Measurements from ENCODE around the gene CERS5.

The CERS5 gene

GRCh38 chr12:50167049-50167828 lies at the start of gene CERS5:
CERS5 (minus strand) TSS chr12:50167369; CDS start chr12:50167297, 72 bp downstream.
- H3K27me3 ChIP-seq: no peaks in the 10 kb centered on the region
- H3K4me1 ChIP-seq: peaks cover 33% of the 10 kb centered on the region
- peak within 1 kb of the TSS; percentile 91 for H3K4me2 ChIP-seq
- no peaks in the 10 kb centered on the region for H3K9me3 ChIP-seq
- H4K20me1 ChIP-seq: peaks cover 15% of the 10 kb centered on the region; the same call in 1 of the 2 replicates
- H3K4me3 ChIP-seq: peak within 1 kb of the TSS; percentile 78
- no peak for TF ChIP-seq Cebpa-rat (IDR thresholded peaks at IDR 0.05)
- H3K36me3 ChIP-seq: no peaks in the 10 kb centered on the region
- H3K9ac ChIP-seq: peak within 1 kb of the TSS; percentile 83
- peak within 1 kb of the TSS; percentile 86 for H3K27ac ChIP-seq

DNA sequence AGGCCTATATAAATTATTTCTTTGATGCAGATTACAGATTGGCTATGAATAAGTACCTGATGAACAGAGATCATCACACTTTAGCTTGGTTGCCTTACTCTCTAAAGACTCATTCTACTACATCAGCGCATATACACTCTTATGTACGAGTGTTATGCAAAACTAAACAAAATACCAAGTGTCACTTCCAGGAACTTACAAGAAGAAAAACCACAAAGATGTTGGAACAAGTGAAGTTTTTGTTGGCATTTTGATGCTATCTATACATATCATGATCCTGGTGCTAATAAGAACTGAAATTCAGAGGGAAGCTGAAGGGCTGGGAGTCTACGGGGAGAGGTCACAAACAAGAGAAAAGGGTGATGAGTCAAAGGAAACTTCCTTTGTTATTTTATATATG lies 47.9 kb upstream of the CERS5 start:
- no peaks in the 10 kb centered on the region for H3K27me3 ChIP-seq
- no peaks in the 10 kb centered on the region for H3K36me3 ChIP-seq
- TF ChIP-seq Cebpa-rat (IDR thresholded peaks at IDR 0.05): no peak
- no peak overlapping the region for H3K27ac ChIP-seq
- H3K9me3 ChIP-seq: no peaks in the 10 kb centered on the region
- no peak overlapping the region for H3K4me3 ChIP-seq
- no peak overlapping the region for H3K4me2 ChIP-seq
- H4K20me1 ChIP-seq: no peaks in the 10 kb centered on the region
- peaks cover 14% of the 10 kb centered on the region for H3K4me1 ChIP-seq
- no peak overlapping the region for H3K9ac ChIP-seq

DNA sequence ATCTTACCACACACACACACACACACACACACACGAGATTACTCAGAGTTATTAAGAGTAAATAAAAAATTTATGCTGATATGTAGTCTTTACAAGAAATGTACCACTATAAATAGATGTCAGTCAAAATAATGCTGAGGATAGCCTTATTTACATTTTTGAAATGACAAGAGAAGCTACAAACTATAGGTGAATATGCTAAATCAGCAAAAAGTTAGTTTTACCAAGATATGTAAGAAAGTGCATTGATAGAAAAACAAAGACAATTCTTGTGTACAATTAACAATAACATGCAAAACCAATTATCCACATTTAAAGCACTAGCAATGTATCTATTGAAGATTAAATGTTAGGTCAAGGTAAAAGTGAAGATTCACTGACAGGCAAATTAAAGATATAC lies 46.8 kb upstream of the CERS5 start:
- no peak for TF ChIP-seq Cebpa-rat (IDR thresholded peaks at IDR 0.05)
- no peak overlapping the region for H3K9ac ChIP-seq
- H3K27ac ChIP-seq: no peak overlapping the region
- H3K27me3 ChIP-seq: no peaks in the 10 kb centered on the region
- H3K4me1 ChIP-seq: peaks cover 10% of the 10 kb centered on the region
- no peak overlapping the region for H3K4me2 ChIP-seq
- no peaks in the 10 kb centered on the region for H3K36me3 ChIP-seq
- H4K20me1 ChIP-seq: no peaks in the 10 kb centered on the region
- no peaks in the 10 kb centered on the region for H3K9me3 ChIP-seq
- H3K4me3 ChIP-seq: no peak overlapping the region

DNA sequence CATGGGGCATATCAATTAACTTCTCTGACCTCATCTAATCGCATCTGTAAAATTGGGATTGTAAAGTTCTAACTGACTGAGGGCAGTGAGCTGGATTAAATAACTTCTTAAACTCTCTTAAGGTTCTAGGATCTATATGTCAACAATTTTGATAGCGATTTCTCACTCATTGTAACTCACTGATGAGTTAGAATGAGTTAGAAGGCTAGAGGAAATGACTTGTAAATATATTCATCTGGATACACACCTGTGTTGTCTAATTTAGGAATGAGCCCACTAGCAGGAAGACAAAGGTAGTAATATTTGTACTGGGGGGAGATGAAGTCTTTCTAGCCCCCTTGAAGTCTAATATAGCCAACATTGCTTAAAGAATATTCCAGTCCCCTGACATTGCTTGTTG lies 46.3 kb upstream of the CERS5 start:
- H3K4me2 ChIP-seq: no peak overlapping the region
- H3K27me3 ChIP-seq: no peaks in the 10 kb centered on the region
- no peaks in the 10 kb centered on the region for H3K9me3 ChIP-seq
- no peaks in the 10 kb centered on the region for H4K20me1 ChIP-seq
- peaks cover 10% of the 10 kb centered on the region for H3K4me1 ChIP-seq
- H3K9ac ChIP-seq: no peak overlapping the region
- no peaks in the 10 kb centered on the region for H3K36me3 ChIP-seq
- no peak for TF ChIP-seq Cebpa-rat (IDR thresholded peaks at IDR 0.05)
- H3K27ac ChIP-seq: no peak overlapping the region
- H3K4me3 ChIP-seq: no peak overlapping the region

DNA sequence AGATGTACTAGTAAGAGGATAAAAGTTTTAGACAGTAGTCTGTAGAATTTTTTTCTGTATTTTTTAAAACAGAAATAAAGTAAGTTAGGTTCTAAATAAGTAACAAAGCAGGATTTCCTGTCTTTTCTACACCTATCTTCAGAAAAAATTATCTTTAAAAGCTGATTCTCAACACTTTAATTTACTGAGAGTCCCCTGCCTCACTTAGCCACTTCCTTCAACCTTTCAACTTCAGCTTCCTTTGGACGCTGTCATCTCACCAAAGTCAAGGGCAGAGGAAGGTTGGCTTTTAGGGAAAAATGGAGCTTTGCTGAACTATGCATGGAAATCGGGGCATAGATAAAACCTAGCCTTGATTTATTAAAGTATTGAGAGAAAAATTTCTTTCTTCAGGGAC lies 44.9 kb upstream of the CERS5 start:
- TF ChIP-seq Cebpa-rat (IDR thresholded peaks at IDR 0.05): no peak
- no peak overlapping the region for H3K4me2 ChIP-seq
- no peak overlapping the region for H3K4me3 ChIP-seq
- H3K9ac ChIP-seq: no peak overlapping the region
- H3K36me3 ChIP-seq: no peaks in the 10 kb centered on the region
- no peaks in the 10 kb centered on the region for H3K27me3 ChIP-seq
- no peak overlapping the region; the same call in 1 of the 2 replicates for H3K27ac ChIP-seq
- no peaks in the 10 kb centered on the region for H4K20me1 ChIP-seq
- no peaks in the 10 kb centered on the region for H3K9me3 ChIP-seq
- H3K4me1 ChIP-seq: peaks cover 10% of the 10 kb centered on the region

- no peak for TF ChIP-seq Cebpa-rat (IDR thresholded peaks at IDR 0.05)
- Histone ChIP-seq H3K36me3 (no peaks in the 10 kb centered on the region), H3K4me1 (peaks cover 10% of the 10 kb centered on the region), H4K20me1 (no peaks in the 10 kb centered on the region), H3K4me2 (no peak overlapping the region), H3K9me3 (no peaks in the 10 kb centered on the region), H3K9ac (no peak overlapping the region), H3K4me3 (no peak overlapping the region), H3K27me3 (no peaks in the 10 kb centered on the region), H3K27ac (no peak overlapping the region)
Measured at GRCh38 chr12:50211392-50212070, 44.4 kb upstream of the CERS5 start.

GRCh38 chr12:50207424-50207823 lies 40.3 kb upstream of the CERS5 start:
- no peak overlapping the region for H3K9ac ChIP-seq
- no peak overlapping the region for H3K4me2 ChIP-seq
- H3K27me3 ChIP-seq: no peaks in the 10 kb centered on the region
- H4K20me1 ChIP-seq: no peaks in the 10 kb centered on the region
- no peak overlapping the region for H3K27ac ChIP-seq
- peaks cover 10% of the 10 kb centered on the region for H3K4me1 ChIP-seq
- H3K36me3 ChIP-seq: peaks cover 15% of the 10 kb centered on the region
- no peaks in the 10 kb centered on the region for H3K9me3 ChIP-seq
- no peak overlapping the region for H3K4me3 ChIP-seq
- no peak for TF ChIP-seq Cebpa-rat (IDR thresholded peaks at IDR 0.05)

- no peak for TF ChIP-seq Cebpa-rat (IDR thresholded peaks at IDR 0.05)
- Histone ChIP-seq H3K4me3 (no peak overlapping the region), H3K36me3 (peaks cover 17% of the 10 kb centered on the region), H3K27ac (no peak overlapping the region), H4K20me1 (no peaks in the 10 kb centered on the region), H3K9me3 (no peaks in the 10 kb centered on the region), H3K4me1 (no peaks in the 10 kb centered on the region), H3K27me3 (no peaks in the 10 kb centered on the region), H3K4me2 (no peak overlapping the region), H3K9ac (no peak overlapping the region)
Measured at GRCh38 chr12:50205648-50206047, 38.5 kb upstream of the CERS5 start.

DNA sequence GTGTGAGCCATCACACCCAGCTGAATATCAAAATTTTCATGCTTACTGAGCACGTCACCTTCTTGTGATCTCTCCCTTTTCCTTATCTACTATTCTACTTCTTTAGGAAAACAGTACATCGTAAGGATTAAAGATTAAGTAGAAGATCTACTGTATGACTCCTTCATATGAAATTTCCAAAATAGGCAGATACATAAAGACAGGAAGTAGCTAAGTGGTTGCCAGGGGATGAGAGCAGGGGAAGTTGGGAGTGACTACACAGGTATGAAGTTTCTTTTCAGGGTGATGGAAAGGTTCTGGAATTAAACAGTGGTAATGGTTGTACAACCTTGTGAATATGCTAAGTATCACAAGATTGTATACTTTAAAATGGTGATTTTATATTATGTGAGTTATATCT lies 36.5 kb upstream of the CERS5 start:
- no peak overlapping the region for H3K9ac ChIP-seq
- H3K36me3 ChIP-seq: peaks cover 31% of the 10 kb centered on the region
- no peak overlapping the region for H3K4me3 ChIP-seq
- H3K27me3 ChIP-seq: no peaks in the 10 kb centered on the region
- no peak overlapping the region for H3K27ac ChIP-seq
- no peak for TF ChIP-seq Cebpa-rat (IDR thresholded peaks at IDR 0.05)
- H4K20me1 ChIP-seq: no peaks in the 10 kb centered on the region
- H3K4me1 ChIP-seq: no peaks in the 10 kb centered on the region
- no peak overlapping the region for H3K4me2 ChIP-seq
- no peaks in the 10 kb centered on the region for H3K9me3 ChIP-seq

DNA sequence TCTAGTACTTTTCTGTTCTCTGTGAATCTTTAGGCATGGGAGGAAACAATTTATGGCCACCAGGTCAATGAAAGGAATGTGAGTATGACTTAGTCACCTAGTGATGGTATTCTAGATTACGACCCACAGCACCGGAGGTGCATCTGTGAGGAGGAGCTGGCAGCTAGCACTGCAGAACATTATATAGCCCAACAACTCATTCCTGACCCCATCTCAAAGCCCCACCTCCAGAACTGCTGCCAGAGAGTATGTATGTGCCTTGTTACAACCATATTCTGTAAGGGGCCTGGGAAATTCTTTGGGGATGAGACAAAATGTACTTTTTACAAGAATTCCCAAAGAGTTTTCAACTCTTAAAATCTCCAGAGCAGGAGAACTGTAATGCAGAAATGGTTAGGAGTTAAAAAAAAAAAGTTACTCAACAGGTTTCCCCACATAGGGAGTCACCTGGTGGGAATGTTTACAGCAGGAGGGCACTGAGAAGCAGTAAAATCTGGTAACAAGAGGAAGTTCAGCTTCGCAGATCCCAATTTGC lies 34.9 kb upstream of the CERS5 start:
- Histone ChIP-seq H3K9me3 (no peaks in the 10 kb centered on the region), H4K20me1 (no peaks in the 10 kb centered on the region), H3K27me3 (no peaks in the 10 kb centered on the region), H3K9ac (no peak overlapping the region), H3K4me3 (no peak overlapping the region), H3K4me2 (no peak overlapping the region), H3K36me3 (peaks cover 34% of the 10 kb centered on the region), H3K4me1 (no peaks in the 10 kb centered on the region), H3K27ac (no peak overlapping the region)
- no peak for TF ChIP-seq Cebpa-rat (IDR thresholded peaks at IDR 0.05)
